GM12801 (cell line): ENCODE measurements around the gene GGT7.

Experiments used
- TF ChIP-seq, protein P1 (sequence below): IDR thresholded peaks from one replicate; pipeline ENCODE4 v1.5.1; 2011; ENCODE audit warnings: control low read depth; ENCODE audit not compliant: insufficient read length; ENCODE audit errors: extremely low read depth

The GGT7 gene

DNA sequence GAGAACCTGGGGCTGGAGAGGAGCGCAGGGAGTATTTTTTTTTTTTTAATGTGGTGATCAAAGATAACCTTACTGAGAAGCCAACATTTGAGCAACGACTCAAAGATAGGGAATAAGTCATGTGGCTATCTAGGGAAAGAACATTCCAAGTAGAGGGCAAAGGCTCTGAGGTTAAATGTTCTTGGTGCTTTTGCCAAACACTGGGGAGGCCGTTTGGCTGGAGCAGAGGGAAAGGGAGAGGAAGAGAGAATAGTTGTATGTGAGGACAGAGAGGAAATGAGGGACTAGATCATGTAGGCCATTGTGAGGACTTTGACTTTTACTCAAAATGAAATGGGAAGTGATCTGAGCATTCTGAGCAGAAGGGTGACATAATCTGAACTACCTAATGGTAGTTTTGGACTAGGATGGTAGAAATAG, 31.6 kb upstream of the GGT7 start:
- TF ChIP-seq, protein P1, sequence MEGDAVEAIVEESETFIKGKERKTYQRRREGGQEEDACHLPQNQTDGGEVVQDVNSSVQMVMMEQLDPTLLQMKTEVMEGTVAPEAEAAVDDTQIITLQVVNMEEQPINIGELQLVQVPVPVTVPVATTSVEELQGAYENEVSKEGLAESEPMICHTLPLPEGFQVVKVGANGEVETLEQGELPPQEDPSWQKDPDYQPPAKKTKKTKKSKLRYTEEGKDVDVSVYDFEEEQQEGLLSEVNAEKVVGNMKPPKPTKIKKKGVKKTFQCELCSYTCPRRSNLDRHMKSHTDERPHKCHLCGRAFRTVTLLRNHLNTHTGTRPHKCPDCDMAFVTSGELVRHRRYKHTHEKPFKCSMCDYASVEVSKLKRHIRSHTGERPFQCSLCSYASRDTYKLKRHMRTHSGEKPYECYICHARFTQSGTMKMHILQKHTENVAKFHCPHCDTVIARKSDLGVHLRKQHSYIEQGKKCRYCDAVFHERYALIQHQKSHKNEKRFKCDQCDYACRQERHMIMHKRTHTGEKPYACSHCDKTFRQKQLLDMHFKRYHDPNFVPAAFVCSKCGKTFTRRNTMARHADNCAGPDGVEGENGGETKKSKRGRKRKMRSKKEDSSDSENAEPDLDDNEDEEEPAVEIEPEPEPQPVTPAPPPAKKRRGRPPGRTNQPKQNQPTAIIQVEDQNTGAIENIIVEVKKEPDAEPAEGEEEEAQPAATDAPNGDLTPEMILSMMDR: no peak

DNA sequence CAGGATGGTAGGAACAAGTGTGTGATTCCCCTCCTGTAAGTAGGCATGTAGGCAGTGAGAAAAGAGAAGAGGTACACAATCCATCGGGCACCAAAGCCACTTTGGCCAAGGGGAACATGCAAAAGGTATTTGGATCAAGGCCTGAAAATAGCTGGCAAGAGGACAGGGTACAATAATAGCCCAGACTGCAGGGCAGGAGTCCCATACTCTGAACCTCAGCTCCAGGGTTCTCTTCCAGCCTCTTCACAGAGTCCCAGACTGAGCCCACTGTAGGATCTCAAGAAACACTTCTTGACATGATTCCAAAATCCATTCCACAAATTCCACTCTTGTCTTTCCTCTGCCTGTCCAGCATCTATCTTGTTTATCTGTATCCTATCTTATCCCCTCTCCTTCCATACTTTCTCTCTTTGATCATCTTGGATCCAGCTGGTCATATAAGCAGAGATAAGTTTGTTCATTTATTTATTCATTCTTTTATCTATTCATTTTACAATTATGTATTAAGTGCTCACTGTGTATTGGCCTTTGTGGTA, 23.5 kb upstream of the GGT7 start:
- TF ChIP-seq, protein P1: no peak

DNA sequence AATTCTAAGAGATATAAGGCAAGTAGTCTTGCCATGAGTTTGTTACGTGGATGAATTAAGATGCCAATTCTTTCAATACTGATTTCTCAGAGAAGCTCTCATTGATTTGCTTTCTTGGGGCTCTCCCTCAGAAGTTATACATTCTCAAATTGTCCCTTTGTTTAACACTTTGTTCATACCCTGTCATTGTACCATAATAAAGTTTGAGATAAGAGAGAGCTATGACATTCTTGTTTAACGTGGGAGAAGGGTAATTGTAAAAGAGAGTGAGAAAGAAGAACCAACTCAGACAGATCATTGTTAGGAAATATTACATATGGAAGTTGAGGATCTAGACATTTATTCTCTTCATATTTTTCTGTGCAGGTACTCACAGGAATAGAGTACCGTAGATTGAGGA, 22.8 kb upstream of the GGT7 start:
- TF ChIP-seq, protein P1: no peak

GRCh38 chr20:34894723-34895122, 22.1 kb upstream of the GGT7 start:
- TF ChIP-seq, protein P1: no peak

DNA sequence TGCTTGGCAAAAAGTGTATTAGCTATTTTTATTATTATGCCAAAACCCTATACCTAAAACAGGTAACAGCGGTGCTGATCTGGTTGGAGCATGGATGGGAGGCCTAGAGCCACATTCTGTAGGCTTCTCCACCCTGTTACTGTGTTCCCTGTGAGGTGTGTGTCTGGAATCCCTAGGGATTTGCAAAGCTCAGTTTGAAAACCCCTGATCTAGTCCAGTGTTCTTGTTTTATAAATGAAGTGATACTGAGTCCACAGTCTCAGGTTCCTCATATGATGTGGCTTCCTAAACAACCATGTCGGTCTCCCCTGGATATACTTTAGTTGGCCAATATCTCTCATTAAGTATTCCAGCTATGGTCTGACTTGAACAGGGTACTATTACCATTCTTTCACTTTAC, 20.0 kb upstream of the GGT7 start:
- TF ChIP-seq, protein P1: no peak

DNA sequence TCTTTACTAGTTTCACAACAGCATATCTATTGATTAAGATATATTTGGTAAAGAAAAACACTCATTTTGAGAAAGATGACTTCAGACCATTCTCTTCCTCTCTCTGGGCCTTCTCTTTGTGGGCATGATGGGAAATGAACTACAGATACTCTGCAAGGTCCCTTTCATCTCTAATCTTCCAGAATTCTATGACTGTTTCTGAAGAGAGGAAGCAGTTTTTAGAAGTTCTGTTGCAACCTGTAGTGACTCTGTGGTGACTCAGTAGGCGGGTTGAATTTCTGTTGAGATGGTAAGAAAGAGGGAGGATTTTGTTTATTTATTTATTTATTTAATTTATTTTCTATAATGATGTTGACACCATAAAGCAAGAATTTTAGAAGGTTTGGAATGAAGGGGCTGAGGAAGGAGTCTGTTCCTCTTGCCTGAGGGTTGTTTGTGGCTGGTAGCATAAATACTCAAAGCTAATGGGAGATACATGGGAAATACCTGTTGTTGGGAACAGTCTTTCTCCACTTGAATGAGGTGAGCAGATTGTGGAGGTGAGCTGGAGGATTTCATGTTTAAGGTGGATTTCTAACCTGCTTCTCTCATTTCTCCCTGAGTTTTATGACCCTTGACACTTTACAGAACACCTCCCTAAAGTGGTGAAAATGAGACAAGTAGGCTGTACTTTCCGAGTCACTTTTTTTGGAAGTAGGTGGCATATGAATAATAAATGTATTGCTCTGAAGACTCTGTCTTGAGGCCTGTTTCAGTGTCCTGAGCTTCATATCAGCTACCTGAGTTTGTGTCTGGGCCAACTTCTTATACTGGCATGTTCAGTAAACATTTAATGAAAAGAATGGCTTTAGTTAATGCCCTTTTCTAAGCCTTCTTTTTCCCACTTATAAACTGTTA, 18.8 kb upstream of the GGT7 start:
- TF ChIP-seq, protein P1: no peak

DNA sequence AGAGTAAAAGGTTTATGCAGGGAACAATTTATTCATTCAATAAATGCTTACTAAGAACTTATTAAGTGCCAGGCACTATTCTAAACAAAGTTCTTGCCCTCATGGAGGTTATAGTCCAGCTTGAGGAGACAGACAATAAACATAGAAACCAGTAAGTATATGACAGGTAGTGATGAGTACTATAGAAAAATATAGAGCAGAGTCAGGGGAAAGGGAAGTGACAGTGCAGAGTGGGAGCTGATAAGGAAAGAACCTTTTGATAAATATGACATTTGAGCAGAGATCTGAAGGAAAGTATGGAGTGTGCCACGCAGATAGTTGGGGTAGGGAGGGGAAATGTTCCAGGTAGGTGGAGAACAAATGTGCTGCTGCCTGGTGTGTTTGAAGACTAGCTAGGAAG, 15.8 kb upstream of the GGT7 start:
- TF ChIP-seq, protein P1: no peak
